EH (cell line): ENCODE measurements around the gene ERI3.

ENCODE experiments used
- DNase-seq: peaks from one replicate; pipeline ENCODE4 v3.0.0-alpha.2; 2015; ENCODE audit warnings: low read depth

Gene ERI3

GRCh38 chr1:44235808-44236207 is 119.2 kb downstream of the ERI3 start:
- DNase-seq: no peak

GRCh38 chr1:44233593-44233992 is 121.5 kb downstream of the ERI3 start:
- DNase-seq: no peak

GRCh38 chr1:44230796-44231195 is 124.3 kb downstream of the ERI3 start:
- no peak for DNase-seq

- DNase-seq: no peak
Observed at GRCh38 chr1:44229435-44230167, 125.5 kb downstream of the ERI3 start.

- no peak for DNase-seq
Observed at GRCh38 chr1:44228218-44228617, 126.8 kb downstream of the ERI3 start.

- DNase-seq: no peak
Observed at GRCh38 chr1:44227211-44227610, 127.8 kb downstream of the ERI3 start.

GRCh38 chr1:44225761-44226160 is 129.3 kb downstream of the ERI3 start:
- no peak for DNase-seq

- DNase-seq: no peak
Observed at GRCh38 chr1:44223187-44223610, 131.9 kb downstream of the ERI3 start.

- DNase-seq: no peak
Observed at GRCh38 chr1:44222397-44223186, 132.5 kb downstream of the ERI3 start.

- no peak for DNase-seq
Observed at GRCh38 chr1:44221769-44222168, 133.3 kb downstream of the ERI3 start.

- DNase-seq: no peak
Observed at GRCh38 chr1:44220755-44221154, 134.3 kb downstream of the ERI3 start.

GRCh38 chr1:44220001-44220751 is 134.9 kb downstream of the ERI3 start:
- peak; percentile 76 for DNase-seq

- DNase-seq: no peak
Observed at GRCh38 chr1:44219301-44219626, 135.8 kb downstream of the ERI3 start.

- DNase-seq: no peak
Observed at GRCh38 chr1:44218503-44219300, 136.4 kb downstream of the ERI3 start.

GRCh38 chr1:44217809-44218410 is 137.1 kb downstream of the ERI3 start:
- peak; percentile 70 for DNase-seq

GRCh38 chr1:44213222-44214112 is 141.6 kb downstream of the ERI3 start, which contains the start of gene DMAP1:
Gene DMAP1, plus strand, starts transcription at chr1:44213471. Its CDS starts 283 bp downstream, at chr1:44213754.
- DNase-seq: peak; percentile 83

- DNase-seq: no peak
Observed at GRCh38 chr1:44212355-44213221, 142.5 kb downstream of the ERI3 start.

- DNase-seq: no peak
Observed at GRCh38 chr1:44210595-44210994, 144.5 kb downstream of the ERI3 start.

GRCh38 chr1:44208226-44208625 is 146.8 kb downstream of the ERI3 start:
- no peak for DNase-seq
